Brain microvascular endothelial cell (primary cell): Measurements from ENCODE around the gene CRYL1.

ENCODE experiments used
- DNase-seq: peaks from one replicate; pipeline ENCODE4 v3.0.0-alpha.2; 2020
- H3K27ac ChIP-seq: fragments of 250-450 bp; sonication (Bioruptor Pico); 2 replicates; pipeline ENCODE4 v1.5.1; 2020; ENCODE audit warnings: mild to moderate bottlenecking, moderate library complexity
- H3K27me3 ChIP-seq: fragments of 250-450 bp; sonication (Bioruptor Pico); replicated peaks from 2 replicates; pipeline ENCODE4 v1.5.1; 2020; ENCODE audit warnings: mild to moderate bottlenecking
- H3K36me3 ChIP-seq: fragments of 250-450 bp; sonication (Bioruptor Pico); replicated peaks from 2 replicates; pipeline ENCODE4 v1.5.1; 2020; ENCODE audit warnings: mild to moderate bottlenecking
- H3K4me3 ChIP-seq: 2 replicates; pipeline ENCODE4 v1.5.1; 2011; ENCODE audit warnings: low read depth, mild to moderate bottlenecking, control low read depth, low read length, moderate library complexity
- CTCF ChIP-seq: IDR thresholded peaks from 2 replicates; pipeline ENCODE4 v1.5.1; 2011; ENCODE audit warnings: low read depth, mild to moderate bottlenecking, moderate library complexity, low read length, control low read depth, inconsistent platforms; ENCODE audit errors: missing control alignments
- in situ Hi-C: cut with HindIII; loops from 2 replicates; pipeline ENCODE4 v1.10.0; 2017; ENCODE audit warnings: low sequenced_read_pairs, low pct_ligation_motif_present

Gene CRYL1

GRCh38 chr13:20456737-20457136 lies 68.9 kb downstream of the CRYL1 start:
- Histone ChIP-seq H3K27me3 (no peaks in the 10 kb centered on the region), H3K4me3 (no peak overlapping the region), H3K27ac (no peak overlapping the region), H3K36me3 (no peaks in the 10 kb centered on the region)
- in situ Hi-C loops = no loop called here
- no peak for DNase-seq
- no peak for TF ChIP-seq CTCF

DNA sequence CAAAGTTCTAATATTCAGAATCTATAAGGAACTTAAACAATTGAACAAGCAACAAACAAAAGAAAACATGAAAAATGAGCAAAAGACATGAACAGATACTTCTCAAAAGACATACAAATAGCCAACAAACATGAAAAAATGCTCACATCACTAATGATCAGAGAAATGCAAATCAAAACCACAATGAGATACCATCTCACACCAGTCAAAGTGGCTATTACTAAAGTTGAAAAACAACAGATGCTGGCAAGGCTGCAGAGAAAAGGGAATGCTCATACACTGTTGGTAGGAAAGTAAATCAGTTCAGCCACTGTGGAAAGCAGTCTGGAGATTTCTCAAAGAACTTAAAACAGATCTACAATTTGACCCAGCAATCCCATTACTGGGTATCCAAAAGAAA lies 74.3 kb downstream of the CRYL1 start:
- Histone ChIP-seq H3K27me3 (no peaks in the 10 kb centered on the region), H3K27ac (no peak overlapping the region), H3K36me3 (no peaks in the 10 kb centered on the region), H3K4me3 (no peak overlapping the region)
- TF ChIP-seq CTCF = no peak
- in situ Hi-C loops = no loop called here
- no peak for DNase-seq

DNA sequence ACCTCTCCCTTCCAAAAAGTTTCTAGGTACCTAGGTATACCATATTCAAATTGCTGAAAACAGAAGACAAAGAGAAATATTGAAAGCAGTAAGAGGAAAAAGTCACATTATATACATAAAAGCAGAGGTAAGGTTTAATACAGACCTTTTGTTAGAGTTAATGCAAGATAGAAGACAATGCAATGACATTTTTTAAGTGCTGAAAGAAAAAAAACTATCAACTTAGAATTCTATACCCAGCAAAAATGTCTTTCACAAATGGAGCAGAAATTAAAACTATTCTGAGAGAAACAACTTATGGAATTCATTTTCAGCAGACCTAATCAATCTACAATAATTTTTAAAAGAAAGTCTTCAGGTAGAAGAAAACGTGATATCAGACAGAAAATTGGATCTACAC lies 77.2 kb downstream of the CRYL1 start:
- in situ Hi-C loops = no loop called here
- Histone ChIP-seq H3K4me3 (no peak overlapping the region), H3K27ac (no peak overlapping the region), H3K36me3 (no peaks in the 10 kb centered on the region), H3K27me3 (no peaks in the 10 kb centered on the region)
- no peak for DNase-seq
- TF ChIP-seq CTCF = no peak

- no peaks in the 10 kb centered on the region for H3K27me3 ChIP-seq
- no peak overlapping the region for H3K4me3 ChIP-seq
- no peak overlapping the region for H3K27ac ChIP-seq
- TF ChIP-seq CTCF = no peak
- no peak for DNase-seq
- H3K36me3 ChIP-seq = no peaks in the 10 kb centered on the region
- in situ Hi-C loops = no loop called here
Measured at GRCh38 chr13:20446900-20447299, 78.8 kb downstream of the CRYL1 start.

GRCh38 chr13:20446405-20446804 lies 79.3 kb downstream of the CRYL1 start:
- in situ Hi-C loops = no loop called here
- TF ChIP-seq CTCF = no peak
- Histone ChIP-seq H3K4me3 (no peak overlapping the region), H3K36me3 (no peaks in the 10 kb centered on the region), H3K27ac (no peak overlapping the region), H3K27me3 (no peaks in the 10 kb centered on the region)
- no peak for DNase-seq

DNA sequence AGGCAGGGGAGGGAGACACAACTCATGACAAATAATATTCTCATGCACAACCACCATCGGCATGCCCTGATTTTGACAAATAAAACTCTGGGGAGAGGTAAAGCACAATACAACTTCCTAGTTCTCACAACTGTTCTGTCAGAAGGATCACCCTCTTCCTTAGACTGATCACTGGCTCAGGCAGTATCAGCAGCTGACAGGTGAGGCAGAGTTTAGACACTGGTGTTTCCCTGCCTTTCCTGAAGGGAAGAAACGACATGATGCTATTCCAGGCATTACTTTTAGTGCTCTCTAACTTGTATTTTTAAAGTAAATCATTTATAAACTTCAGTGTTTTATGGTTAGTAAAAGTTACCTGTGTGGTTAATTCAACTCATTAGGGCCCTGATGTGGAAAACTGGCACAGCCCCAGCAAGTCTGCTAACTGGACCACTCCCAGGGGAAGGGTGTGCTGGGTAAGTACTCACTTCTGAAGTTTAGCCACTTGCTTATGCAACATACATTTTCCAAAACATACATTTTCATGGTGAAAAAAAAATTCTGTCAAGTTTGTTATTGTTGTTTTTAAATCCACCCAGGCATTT lies 82.8 kb downstream of the CRYL1 start:
- no peak for DNase-seq
- H3K4me3 ChIP-seq = no peak overlapping the region
- no peaks in the 10 kb centered on the region for H3K27me3 ChIP-seq
- no peaks in the 10 kb centered on the region for H3K36me3 ChIP-seq
- in situ Hi-C loops = no loop called here
- no peak for TF ChIP-seq CTCF
- no peak overlapping the region for H3K27ac ChIP-seq
